ENCODE results near the gene MVB12B.

The MVB12B gene

DNA sequence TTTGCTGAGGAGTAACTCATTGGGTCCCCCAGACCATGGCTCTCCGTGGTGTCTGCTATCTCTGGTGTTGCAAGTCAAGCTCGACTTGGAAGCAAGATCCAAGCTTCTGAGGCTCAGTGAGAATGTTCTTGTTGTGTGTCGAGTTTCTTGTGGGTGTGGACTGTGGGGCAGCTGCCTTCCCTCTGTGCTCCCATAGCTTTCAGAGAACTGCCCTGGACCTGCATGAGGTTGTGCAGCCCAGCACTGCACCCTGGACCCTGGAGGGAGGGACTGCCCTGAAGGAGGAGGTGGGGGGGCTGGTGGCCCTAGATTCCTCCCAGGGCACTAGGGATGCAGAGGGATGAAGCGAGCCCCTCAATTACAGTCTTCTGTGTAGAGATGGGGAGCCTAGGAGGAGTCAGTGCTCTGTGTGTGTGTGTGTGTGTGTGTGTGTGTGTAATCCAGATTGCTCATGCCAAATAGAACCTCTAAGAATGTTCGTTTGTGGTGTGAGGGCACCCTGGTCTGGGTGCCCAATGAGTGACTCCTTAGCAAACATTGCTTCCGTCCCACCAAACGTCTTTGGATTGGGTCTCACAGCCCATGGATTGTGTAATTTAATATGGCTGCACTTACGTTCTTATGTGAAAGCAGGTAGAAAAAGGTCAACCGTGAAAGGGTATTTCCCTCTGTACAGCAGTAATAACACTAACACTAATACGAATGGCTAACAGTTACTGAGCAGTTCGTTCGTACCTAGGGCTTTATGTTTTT, 143.8 kb downstream of the MVB12B start:
- no peak overlapping the region for H3K4me3 Mint-ChIP-seq
- peaks cover 26% of the 10 kb centered on the region for H3K36me3 Mint-ChIP-seq (ENCODE audit: low read depth)
- no peaks in the 10 kb centered on the region for H3K9me3 Mint-ChIP-seq
- no peak overlapping the region for H3K27ac Mint-ChIP-seq
- no peak for TF ChIP-seq CTCF (IDR thresholded peaks at IDR 0.05; ENCODE audit: unreplicated experiment in 3 of 3)
- no peaks in the 10 kb centered on the region for H3K27me3 Mint-ChIP-seq (ENCODE audit: low read depth)
- H3K4me1 Mint-ChIP-seq = peaks cover 43% of the 10 kb centered on the region

DNA sequence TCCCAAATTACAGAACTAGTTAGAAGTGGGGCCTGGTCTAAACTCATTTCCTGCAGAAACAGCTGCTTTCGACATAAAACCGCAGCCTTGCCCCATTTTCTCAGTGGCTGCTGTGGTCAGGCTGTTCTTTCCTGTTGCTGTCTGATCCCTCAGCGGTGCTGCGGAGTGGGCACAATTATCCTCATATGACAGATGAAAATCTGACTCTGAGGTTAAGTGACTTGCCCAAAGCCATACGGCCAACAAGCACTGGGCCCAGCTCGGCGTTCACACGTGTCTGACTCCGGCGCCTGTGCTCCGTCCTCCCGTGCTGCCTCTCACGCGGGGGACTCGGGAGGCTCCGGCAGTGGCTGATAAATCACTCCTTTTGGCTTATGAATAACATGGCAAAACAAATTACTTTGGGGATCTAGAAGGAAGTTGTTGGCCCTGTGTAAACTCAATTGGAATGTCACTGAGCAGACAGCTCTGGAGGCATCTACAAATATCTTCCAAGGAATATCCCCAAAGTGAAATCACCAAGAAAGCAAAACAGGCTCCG, 144.5 kb downstream of the MVB12B start:
- no peak for TF ChIP-seq CTCF (IDR thresholded peaks at IDR 0.05; ENCODE audit: unreplicated experiment in 3 of 3)
- Mint-ChIP-seq H3K27me3 (ENCODE audit: low read depth) (no peaks in the 10 kb centered on the region), H3K9me3 (no peaks in the 10 kb centered on the region), H3K4me1 (peaks cover 43% of the 10 kb centered on the region), H3K36me3 (ENCODE audit: low read depth) (peaks cover 26% of the 10 kb centered on the region), H3K27ac (peak overlapping the region in 2 of 3 experiments; percentile 61 to 62), H3K4me3 (no peak overlapping the region)

GRCh38 chr9:126472198-126472947, 145.7 kb downstream of the MVB12B start:
- TF ChIP-seq CTCF (IDR thresholded peaks at IDR 0.05; ENCODE audit: unreplicated experiment in 3 of 3) = no peak
- H3K36me3 Mint-ChIP-seq (ENCODE audit: low read depth) = peaks cover 29% of the 10 kb centered on the region
- H3K27ac Mint-ChIP-seq = peak overlapping the region; percentile 9 to 61 (median 23)
- H3K4me1 Mint-ChIP-seq = peaks cover 43% of the 10 kb centered on the region
- H3K4me3 Mint-ChIP-seq = no peak overlapping the region
- no peaks in the 10 kb centered on the region for H3K9me3 Mint-ChIP-seq
- H3K27me3 Mint-ChIP-seq (ENCODE audit: low read depth) = no peaks in the 10 kb centered on the region

- peaks cover 43% of the 10 kb centered on the region for H3K4me1 Mint-ChIP-seq
- no peak overlapping the region for H3K4me3 Mint-ChIP-seq
- H3K36me3 Mint-ChIP-seq (ENCODE audit: low read depth) = peaks cover 30% of the 10 kb centered on the region
- TF ChIP-seq CTCF (IDR thresholded peaks at IDR 0.05; ENCODE audit: unreplicated experiment in 3 of 3) = no peak
- H3K9me3 Mint-ChIP-seq = no peaks in the 10 kb centered on the region
- H3K27ac Mint-ChIP-seq = peak overlapping the region in 1 of 3 experiments; percentile 61
- no peaks in the 10 kb centered on the region for H3K27me3 Mint-ChIP-seq (ENCODE audit: low read depth)
These were observed 146.3 kb downstream of the MVB12B start for GRCh38 chr9:126472948-126473298.

DNA sequence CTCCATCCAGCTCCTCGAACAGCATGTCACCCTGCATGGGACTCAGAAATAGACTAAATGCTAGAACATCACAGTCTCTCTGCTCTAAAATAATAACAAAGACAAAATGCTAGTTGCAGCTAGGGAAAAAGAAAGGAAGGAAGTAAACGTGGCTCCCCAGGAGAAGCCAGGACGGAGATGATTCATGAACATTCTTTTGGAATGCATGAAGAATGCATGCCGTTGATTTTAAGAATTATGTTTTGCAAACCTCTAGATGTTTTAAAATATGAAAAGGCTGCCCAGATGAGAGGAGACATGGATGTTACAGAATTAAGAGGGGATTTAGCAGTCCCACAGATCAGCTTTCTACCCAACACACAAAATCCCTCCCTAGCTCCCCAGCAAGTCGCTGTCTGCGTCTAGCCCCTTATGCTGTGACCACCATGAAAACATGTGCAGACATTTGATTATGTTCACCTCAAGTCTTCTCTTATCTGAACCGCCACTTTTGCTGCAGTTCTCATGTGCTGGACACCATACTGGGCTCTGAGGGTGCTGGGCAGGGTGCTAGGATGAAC, 147.7 kb downstream of the MVB12B start:
- Mint-ChIP-seq H3K4me1 (peaks cover 43% of the 10 kb centered on the region), H3K27ac (peak overlapping the region; percentile 61 to 69 (median 65)), H3K9me3 (no peaks in the 10 kb centered on the region), H3K27me3 (ENCODE audit: low read depth) (no peaks in the 10 kb centered on the region), H3K4me3 (no peak overlapping the region), H3K36me3 (ENCODE audit: low read depth) (peaks cover 21% of the 10 kb centered on the region)
- TF ChIP-seq CTCF (IDR thresholded peaks at IDR 0.05; ENCODE audit: unreplicated experiment in 3 of 3) = no peak

Measured in nephron (organoid).